Suprapubic skin (tissue), 4 donors: Measurements from ENCODE around the gene PRSS53. TPM values are rescaled to one million over a fixed set of nuclear protein-coding genes. Genes with fewer than 3 reads are reported as not detected.

Experiments used
- DNase-seq, 2 donors: peaks; one replicate each; pipeline ENCODE4 v3.0.0-alpha.2; 2019; ENCODE audit warnings: low spot score in 2 of 2
- H3K27ac ChIP-seq: fragments of 200-600 bp; sonication (generic); one replicate; pipeline ENCODE4 v1.5.1; 2019
- H3K27me3 ChIP-seq: fragments of 200-600 bp; sonication (generic); one replicate; pipeline ENCODE4 v1.5.1; 2019
- H3K36me3 ChIP-seq: fragments of 200-600 bp; sonication (generic); one replicate; pipeline ENCODE4 v1.5.1; 2019
- H3K4me1 ChIP-seq: fragments of 200-600 bp; sonication (generic); one replicate; pipeline ENCODE4 v1.5.1; 2019
- H3K4me3 ChIP-seq: fragments of 200-600 bp; sonication (generic); one replicate; pipeline ENCODE4 v1.5.1; 2019; ENCODE audit warnings: mild to moderate bottlenecking
- H3K9me3 ChIP-seq: fragments of 200-600 bp; sonication (generic); one replicate; pipeline ENCODE4 v1.5.1; 2019
- EP300 ChIP-seq: sonication (generic); formaldehyde crosslinking; IDR thresholded peaks from one replicate; pipeline ENCODE4 v1.6.1; 2017; ENCODE audit warnings: antibody characterized with exemption
- POLR2A ChIP-seq, 2 donors: fragments of 450-650 bp; IDR thresholded peaks; one replicate each; pipeline ENCODE4 v1.6.1; 2017; ENCODE audit warnings: antibody characterized with exemption in 2 of 2, mild to moderate bottlenecking in 2 of 2, moderate library complexity in 2 of 2
- POLR2AphosphoS5 ChIP-seq, 3 donors: sonication (generic); formaldehyde crosslinking; IDR thresholded peaks; one replicate each; pipeline ENCODE4 v1.6.1; 2017; ENCODE audit warnings: antibody characterized with exemption in 3 of 3
- WGBS: methylation state at CpG from one replicate; pipeline ENCODE4 v1.1.5; 2018; 5-methylcytosine and 5-hydroxymethylcytosine counted together
- total RNA-seq, 4 donors: library from RNA; depleted of rRNA; stranded (reverse); fragments of >200 nt; gene quantifications; one replicate each; pipeline ENCODE4 v1.1.0, GENCODE V29; 2016
- TF ChIP-seq, protein P1 (sequence below), 2 donors: fragments of 200-600 bp in 1 of 2; fragments of 450-650 bp in 1 of 2; sonication (generic) in 1 of 2; IDR thresholded peaks; one replicate each; pipeline ENCODE4 v1.5.1; 2016 to 2019; ENCODE audit warnings: antibody characterized with exemption in 2 of 2, mild to moderate bottlenecking in 1 of 2, moderate library complexity in 1 of 2

PRSS53 gene
- total RNA-seq, 4 donors from 2014 or later = 2.0 to 10.0 (median 5.1) TPM

DNA sequence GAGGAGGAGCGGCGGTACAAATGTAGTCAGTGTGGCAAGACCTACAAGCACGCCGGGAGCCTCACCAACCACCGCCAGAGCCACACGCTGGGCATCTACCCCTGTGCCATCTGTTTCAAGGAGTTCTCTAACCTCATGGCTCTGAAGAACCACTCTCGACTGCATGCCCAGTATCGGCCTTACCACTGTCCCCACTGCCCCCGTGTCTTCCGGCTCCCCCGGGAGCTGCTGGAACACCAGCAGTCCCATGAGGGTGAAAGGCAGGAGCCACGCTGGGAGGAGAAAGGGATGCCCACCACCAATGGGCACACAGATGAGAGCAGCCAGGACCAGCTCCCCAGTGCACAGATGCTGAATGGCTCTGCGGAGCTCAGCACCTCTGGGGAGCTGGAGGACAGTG is 11.7 kb downstream of the PRSS53 start:
- Histone ChIP-seq H3K4me1 (peaks cover 38% of the 10 kb centered on the region), H3K9me3 (no peaks in the 10 kb centered on the region), H3K27ac (no peak overlapping the region), H3K27me3 (no peaks in the 10 kb centered on the region), H3K4me3 (no peak overlapping the region), H3K36me3 (peaks cover 54% of the 10 kb centered on the region)
- no peak for DNase-seq
- TF ChIP-seq POLR2AphosphoS5 (IDR thresholded peaks at IDR 0.05) = no peak
- TF ChIP-seq, protein P1, sequence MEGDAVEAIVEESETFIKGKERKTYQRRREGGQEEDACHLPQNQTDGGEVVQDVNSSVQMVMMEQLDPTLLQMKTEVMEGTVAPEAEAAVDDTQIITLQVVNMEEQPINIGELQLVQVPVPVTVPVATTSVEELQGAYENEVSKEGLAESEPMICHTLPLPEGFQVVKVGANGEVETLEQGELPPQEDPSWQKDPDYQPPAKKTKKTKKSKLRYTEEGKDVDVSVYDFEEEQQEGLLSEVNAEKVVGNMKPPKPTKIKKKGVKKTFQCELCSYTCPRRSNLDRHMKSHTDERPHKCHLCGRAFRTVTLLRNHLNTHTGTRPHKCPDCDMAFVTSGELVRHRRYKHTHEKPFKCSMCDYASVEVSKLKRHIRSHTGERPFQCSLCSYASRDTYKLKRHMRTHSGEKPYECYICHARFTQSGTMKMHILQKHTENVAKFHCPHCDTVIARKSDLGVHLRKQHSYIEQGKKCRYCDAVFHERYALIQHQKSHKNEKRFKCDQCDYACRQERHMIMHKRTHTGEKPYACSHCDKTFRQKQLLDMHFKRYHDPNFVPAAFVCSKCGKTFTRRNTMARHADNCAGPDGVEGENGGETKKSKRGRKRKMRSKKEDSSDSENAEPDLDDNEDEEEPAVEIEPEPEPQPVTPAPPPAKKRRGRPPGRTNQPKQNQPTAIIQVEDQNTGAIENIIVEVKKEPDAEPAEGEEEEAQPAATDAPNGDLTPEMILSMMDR (IDR thresholded peaks at IDR 0.05) = no peak
- TF ChIP-seq EP300 = no peak
- TF ChIP-seq POLR2A (IDR thresholded peaks at IDR 0.05) = no peak
- WGBS = 89% methylated on average over 8 of the region's 13 CpGs

DNA sequence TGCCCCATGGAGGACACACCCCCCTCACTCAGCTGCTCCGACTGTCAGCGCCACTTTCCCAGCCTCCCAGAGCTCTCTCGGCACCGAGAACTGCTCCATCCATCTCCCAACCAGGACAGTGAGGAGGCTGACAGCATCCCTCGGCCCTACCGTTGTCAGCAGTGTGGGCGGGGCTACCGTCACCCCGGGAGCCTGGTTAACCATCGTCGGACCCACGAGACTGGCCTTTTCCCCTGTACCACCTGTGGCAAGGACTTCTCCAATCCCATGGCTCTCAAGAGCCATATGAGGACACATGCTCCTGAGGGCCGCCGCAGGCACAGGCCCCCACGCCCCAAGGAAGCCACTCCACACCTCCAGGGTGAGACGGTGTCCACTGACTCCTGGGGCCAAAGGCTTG is 12.4 kb downstream of the PRSS53 start:
- H3K4me1 ChIP-seq = peaks cover 38% of the 10 kb centered on the region

DNA sequence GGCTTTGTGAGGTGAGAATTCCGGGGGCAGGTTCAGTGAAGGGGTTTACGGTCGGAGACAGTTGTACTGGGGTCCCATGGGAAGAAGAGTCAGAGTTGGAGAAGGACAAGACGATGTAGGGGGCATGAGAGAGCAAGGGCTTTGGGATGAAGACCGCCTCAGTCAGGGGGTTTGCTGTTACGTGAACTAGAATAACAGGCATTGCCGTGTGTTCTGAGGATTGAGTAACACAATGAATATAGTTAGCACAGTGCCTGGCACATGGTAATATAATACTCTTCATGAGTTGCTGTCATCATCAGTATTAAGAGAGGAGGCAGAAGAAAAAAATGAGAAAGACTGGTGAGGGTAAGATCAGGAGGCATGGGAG is 13.9 kb downstream of the PRSS53 start:
- H3K27ac ChIP-seq = peak overlapping the region; percentile 93
- DNase-seq = no peak
- WGBS = 1% methylated on average over 7 of the region's 7 CpGs
- H3K4me3 ChIP-seq = peak overlapping the region; percentile 91
- H3K4me1 ChIP-seq = peaks cover 39% of the 10 kb centered on the region
- no peaks in the 10 kb centered on the region for H3K27me3 ChIP-seq
- no peaks in the 10 kb centered on the region for H3K9me3 ChIP-seq
- peaks cover 38% of the 10 kb centered on the region for H3K36me3 ChIP-seq
- TF ChIP-seq, protein P1 (IDR thresholded peaks at IDR 0.05) = no peak
- TF ChIP-seq POLR2A (IDR thresholded peaks at IDR 0.05) (no peak), POLR2AphosphoS5 (IDR thresholded peaks at IDR 0.05) (no peak), EP300 (no peak)

More for the DNA sequence above, 12.4 kb downstream of the PRSS53 start:
- no peak overlapping the region for H3K4me3 ChIP-seq
- no peak for DNase-seq
- 68% methylated on average over 14 of the region's 16 CpGs for WGBS
- H3K36me3 ChIP-seq = peaks cover 52% of the 10 kb centered on the region
- no peaks in the 10 kb centered on the region for H3K9me3 ChIP-seq
- no peaks in the 10 kb centered on the region for H3K27me3 ChIP-seq
- TF ChIP-seq EP300 (no peak), POLR2A (IDR thresholded peaks at IDR 0.05) (no peak), POLR2AphosphoS5 (IDR thresholded peaks at IDR 0.05) (no peak)
- TF ChIP-seq, protein P1 (IDR thresholded peaks at IDR 0.05) = no peak
- no peak overlapping the region for H3K27ac ChIP-seq

DNA sequence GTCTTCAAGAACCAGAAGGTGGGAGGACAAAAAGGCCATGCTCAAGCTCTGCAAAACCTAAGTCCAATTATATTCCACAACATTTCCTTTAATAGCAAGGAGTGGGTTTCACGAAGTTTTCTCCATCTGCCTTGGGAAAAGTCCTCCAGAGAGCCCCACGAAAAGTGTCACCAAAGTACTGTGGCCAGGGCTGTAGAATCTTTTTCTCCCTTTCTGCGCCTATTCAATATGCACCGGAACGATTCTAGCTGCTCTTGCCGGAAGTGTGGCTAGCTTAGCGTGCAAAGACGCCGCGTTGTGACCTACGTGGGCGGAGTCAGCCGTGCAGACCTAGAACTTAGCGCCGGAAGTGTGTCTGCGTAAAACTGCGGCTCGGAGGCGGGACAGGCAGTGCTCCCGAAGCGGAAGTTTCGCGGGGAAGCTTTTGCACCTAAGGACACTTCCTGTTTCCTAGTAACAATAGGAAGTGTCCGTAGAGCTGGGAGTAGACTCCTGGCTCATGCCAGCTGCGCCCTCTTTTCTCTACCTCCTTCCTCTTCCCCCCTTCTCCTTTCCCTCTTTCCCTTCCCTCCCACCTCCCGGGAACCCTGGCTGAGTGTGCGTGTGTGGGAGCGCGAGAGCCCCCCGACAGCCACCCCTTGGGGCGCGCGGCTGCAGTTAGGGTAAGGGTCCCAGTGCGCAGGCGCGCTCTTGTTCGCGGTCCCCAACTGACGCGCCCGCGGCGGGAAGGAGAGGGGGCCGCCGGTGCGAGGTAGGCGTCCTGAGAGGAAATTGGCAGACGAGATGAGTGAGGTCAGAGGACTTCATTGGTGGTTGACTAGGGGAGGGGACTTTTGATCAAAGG is 14.6 kb downstream of the PRSS53 start, which contains the start of the genes ZNF646 and ZNF668:
Gene ZNF646 (plus strand): TSS at position 453 of the 844 bp plus-strand sequence. CDS start 1,903 bp downstream, outside the sequence.
Gene ZNF668 (minus strand): TSS at position 271 of the 844 bp plus-strand sequence. CDS start 9,781 bp downstream, outside the sequence.
- Histone ChIP-seq H3K36me3 (peaks cover 32% of the 10 kb centered on the region), H3K4me1 (peaks cover 36% of the 10 kb centered on the region), H3K9me3 (no peaks in the 10 kb centered on the region), H3K27me3 (no peaks in the 10 kb centered on the region), H3K4me3 (peak within 1 kb of the TSS; percentile 91), H3K27ac (peak within 1 kb of the TSS; percentile 93)
- peak; percentile 99 for DNase-seq
- WGBS = 1% methylated on average over 33 of the region's 48 CpGs
- TF ChIP-seq, protein P1 (IDR thresholded peaks at IDR 0.05) = no peak
- TF ChIP-seq POLR2A (IDR thresholded peaks at IDR 0.05) (no peak), EP300 (no peak), POLR2AphosphoS5 (IDR thresholded peaks at IDR 0.05) (peak; percentile 24 to 88 (median 86))
